HG03378 (cell line): ENCODE data around the gene LOXL3.
"Not testable (repeated sequence)": the region's sequence is repeated elsewhere in the genome, so short reads cannot be mapped to it uniquely, and the experiment has no call there.

Experiments used
- ATAC-seq: cut with Tn5 transposase; IDR thresholded peaks from one replicate; pipeline ENCODE4 v1.9.1; 2021; ENCODE audit warnings: mild to moderate bottlenecking, moderate library complexity; ENCODE audit not compliant: unreplicated experiment

The LOXL3 gene

DNA sequence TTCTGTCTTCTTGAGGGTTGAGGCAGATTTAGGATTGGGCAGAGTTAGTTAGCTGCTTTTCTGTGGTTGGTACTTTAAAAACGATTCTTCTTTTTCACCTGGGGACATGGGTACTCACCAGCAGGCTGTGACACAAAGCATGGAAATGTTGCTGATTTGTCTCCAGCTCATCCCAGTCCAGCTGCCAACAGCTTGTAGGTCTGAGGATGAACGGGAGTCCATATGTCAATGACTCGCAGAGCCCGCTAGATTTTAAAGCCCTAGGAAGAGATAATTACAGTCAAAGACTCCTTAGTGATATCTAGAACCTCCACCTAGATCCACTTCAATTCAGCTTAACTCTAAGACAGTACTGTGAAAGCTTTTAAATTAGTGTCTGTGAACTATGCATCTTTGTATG lies 21.6 kb upstream of the LOXL3 start:
- ATAC-seq = no peak

DNA sequence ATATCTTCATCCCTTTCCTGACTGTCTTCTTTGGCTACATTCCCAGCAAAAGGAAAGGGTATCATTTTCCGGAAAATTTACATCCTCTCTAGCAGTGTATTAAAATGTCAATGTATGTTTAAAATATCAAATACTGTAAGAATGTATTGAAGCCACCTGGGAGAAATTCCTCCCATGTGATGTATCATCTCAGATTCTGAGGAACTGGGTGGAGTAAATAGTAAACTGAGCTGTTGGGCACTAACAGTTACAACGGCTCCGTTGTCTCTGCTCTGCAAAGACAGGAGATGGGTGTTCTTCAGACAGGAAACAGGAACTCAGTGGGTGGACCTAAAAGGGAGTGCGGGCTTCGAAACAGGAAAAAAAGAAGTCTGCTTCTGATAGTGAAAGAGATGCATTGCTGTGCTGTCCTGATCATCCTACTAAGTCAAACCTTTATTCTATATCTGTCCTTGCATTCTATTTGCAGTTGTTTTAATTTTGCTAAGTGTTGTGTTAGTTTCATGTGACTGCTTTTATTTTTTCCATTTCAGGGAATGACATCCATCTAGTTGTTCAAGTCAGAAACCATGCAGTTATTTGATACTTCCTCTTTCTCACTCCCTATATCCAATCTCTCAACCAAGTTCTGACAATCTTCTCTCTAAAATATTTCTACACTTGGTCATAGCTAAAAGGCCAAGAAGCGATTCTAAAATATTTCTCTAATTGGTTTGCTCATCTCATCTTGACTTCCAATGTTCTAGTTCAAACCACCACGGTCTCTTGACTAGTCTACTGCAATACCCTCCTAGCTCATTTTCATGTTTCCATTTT lies 20.2 kb upstream of the LOXL3 start:
- ATAC-seq = peak; percentile 30

DNA sequence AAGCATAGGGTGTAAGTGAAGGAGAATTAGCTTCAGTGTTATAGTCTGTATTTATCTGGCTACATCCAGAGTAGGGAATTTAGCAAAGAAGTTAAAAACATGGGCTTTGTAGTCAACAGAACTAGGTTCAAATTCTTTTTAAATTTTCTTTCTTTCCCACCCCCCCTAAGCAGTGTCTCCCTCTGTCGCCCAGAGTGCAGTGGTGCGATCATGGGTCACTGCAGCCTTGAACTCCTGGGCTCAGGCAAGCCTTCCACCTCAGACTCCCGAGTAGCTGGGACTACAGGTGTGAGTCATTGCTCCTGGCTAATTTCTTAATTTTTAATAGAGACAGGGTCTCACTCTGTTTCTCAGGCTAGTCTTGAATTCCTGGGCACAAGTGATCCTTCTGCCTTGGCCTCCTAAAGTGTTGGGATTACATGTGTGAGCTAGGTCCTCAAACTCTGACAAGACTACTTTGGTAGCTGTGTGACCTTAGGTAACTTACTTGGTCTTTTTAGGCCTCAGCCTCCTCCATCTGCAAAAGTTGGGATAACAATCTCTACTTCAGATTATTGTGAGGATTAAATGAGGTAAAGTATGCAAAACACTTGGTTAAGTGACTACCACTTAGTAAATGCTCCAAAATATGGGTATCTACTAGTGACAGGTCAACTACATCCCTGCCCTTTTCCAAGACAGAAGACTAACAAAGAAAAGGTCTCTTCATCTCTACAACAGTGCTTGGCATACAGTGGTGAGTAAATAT lies 18.6 kb upstream of the LOXL3 start:
- ATAC-seq = no peak

DNA sequence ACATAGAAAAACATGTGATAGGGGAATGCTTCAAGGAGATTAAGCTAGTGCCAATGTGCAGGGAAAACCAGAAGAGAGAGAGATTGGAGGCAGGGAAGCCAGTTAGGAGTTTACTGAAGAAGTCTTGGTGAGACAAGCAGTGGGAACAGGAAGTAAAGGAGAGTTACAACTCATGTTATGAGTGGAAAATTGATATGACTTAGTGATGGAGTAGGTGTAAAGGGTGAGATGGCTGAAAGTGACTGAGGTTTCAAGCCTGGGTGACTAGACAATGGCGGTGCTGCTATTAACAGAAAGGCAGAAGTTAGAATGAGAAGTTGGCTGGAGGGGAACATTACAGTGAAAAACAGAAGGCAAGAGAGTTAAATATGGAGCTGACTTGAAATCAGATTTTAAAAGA lies 17.3 kb upstream of the LOXL3 start:
- peak; percentile 72 for ATAC-seq

DNA sequence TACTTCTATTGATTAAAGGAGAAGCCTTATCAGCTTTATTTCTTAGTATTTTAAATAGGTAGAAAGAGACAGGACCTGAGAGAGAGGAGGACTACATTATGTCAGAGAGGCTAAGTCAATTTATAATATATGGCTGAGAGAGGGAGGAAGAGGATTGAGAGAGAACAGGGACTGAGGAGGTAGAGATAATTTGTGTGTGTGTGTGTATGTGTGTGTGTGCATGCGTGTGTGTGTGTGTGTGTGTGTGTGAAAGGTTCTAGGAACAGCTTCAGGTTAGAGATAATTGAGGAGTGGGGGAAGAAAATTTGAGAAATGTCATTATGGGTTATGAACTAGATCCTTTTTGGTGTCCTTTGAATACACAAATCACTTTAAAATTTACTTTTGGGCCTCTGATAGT lies 15.9 kb upstream of the LOXL3 start:
- no peak for ATAC-seq

DNA sequence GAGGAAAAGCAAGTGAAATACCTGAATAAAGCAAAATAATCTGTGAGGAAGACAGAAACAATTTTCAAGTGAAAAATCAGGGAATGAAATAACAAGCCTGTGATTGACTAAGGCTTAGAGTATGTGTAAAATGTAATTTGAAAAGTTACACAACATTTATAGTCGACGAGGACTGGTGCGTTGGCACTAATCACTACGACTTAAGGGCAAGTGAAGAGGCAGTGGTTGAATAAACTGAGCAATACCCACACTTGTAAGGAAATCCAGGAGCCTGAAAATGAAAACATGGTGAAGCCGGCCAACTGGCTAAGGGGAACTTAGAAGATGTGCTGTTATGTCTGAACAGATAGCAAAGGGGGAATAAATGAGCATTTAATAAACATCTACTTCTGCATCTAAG lies 14.1 kb upstream of the LOXL3 start:
- no peak for ATAC-seq

DNA sequence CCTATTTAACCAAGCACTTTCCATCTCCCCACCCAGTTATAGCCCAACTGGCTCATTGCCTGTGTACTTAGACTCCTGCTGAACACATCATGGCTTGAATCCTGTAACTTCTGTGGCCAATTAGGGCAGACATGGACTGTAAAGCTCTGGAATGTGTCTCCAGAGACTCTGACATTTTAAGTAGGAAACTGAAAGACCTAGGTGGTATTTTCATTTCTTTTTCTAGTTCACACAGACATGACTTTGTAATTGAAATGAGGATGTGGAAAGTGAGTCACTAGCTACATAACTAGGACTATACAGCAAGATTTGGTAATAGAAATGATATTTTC lies 13.0 kb upstream of the LOXL3 start:
- no peak for ATAC-seq

DNA sequence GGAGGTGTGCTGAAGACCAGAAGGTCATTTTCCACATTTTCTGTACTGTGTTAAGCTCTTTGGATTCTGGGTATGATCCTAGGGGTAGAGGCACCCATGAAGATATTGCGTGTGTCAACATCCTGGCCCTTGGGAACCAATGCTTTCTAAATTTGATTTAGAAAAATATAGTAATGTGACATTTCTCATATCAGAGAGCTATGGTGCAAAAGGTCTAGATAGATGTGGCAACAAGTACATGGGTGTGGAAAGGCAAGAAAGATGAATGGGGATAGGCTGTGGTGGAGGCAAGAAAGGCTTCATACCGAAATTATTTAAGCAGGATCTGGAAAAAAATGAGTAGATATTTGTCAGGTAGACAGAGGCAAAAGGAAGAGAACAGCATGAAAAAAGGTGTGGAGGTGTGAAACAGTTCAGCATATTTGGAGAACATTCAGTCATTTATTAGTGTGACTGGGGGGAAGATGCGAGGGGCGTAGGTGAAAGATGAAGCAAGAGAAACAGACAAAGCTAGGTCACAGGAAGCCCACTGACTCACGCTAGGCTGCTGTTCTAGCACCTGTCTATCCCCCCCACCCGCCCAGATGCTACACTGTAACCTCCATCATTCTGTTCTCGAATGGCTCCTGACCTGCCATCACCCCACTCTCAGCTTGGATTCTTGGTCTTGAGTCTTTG lies 12.5 kb upstream of the LOXL3 start:
- no peak for ATAC-seq

DNA sequence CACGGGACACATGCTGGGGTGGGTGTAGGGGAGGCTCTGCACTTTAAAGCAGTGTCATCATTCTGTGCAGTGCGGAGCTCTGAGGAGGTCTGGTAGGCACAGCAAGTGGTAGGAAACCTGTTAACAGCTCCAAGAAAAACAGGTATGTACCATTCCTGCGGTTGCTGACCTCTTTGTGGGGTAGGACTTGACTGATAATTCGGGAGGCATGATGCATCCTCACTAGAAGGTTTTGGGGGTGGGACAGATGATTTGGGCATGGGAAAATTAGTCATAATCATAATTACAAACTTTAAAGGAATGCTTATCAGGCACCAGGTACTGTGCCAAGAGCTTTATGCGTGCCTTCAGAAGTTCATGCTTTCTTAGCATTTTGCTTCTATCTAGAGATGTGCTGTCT lies 10.5 kb upstream of the LOXL3 start:
- ATAC-seq = no peak

DNA sequence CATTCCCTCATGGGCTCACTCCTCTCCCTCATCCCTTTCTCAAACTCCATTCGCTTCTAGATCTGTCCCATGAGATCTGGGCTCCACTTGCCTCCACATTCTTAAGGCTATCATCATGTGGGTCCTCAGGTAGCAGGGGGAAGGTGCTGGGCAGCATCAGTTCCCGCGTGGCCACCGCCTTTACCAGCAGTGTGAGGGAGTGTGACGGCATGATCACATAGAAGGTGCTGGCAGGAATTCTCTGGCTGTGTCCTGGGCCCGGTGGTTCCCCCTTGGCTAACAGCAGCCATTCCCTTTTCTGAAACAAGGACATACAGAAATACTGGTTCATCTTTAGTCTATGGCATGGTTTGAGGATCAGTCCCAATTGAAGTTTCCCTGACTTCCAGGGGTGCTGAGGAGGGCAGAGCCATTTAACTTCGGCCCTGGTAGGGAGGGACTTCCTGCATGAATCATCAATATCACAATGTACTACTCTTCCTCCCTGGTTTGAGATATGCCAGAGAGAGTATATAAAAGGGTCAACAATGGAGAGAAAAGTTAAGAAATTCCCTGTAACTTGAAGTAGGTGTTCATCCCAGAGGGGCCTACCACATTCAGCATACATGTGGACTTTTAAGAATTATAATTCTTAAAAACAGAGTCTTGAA lies 8.5 kb upstream of the LOXL3 start:
- no peak for ATAC-seq

DNA sequence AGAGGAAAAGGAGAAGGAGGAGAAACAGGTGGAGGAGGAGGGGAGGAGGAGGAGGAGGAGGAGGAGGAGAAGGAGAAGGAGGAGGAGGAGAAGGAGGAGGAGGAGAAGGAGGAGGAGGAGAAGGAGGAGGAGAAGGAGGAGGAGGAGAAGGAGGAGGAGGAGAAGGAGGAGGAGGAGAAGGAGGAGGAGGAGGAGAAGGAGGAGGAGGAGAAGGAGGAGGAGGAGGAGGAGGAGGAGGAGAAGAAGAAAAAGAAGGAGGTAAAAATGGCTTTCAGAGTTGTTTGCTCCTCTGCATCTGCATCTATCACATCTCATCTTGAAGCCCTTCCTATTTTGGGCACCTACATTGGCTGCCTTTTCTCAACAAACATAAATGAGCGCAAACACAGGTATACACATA lies 7.3 kb upstream of the LOXL3 start:
- ATAC-seq = not testable (repeated sequence)

DNA sequence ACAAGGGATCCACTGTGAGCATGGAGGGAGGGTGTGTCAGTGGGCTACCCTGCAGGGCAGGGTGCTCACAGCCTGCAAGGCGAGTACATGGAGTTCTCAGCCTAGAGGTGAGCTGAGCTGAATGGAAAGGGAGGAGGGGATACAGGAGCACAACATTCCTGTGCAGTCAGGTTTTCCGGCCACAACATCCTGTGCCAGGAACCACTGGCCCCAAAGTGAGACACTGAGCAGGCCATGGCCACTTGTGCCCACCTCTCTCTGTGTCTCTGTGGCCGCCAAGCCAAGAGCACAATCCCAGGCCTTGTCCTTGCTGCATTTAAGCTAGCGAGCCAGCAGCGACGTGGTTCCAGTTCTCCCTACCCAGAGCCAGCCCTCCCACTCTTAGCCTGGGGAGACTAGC lies 6.8 kb upstream of the LOXL3 start:
- no peak for ATAC-seq

DNA sequence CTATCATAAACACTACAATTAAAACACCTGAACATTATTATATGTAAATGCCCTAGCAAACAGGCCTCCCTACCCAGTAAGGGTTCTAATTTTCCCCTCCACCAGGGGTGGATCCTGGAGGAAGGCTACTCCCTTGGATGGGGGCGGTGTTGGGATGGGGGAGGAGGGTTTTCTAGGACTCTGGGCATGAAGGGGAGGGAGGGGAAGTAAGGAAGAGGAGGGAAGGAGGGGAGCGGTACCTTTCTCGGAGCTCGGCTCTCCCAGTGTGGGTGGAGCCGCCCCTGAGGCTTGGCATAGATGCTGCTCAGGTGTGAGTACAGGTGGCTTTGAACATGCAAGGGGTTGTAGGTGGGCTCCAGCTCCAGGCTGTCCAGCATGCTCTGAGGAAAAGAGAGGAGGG lies 6.2 kb upstream of the LOXL3 start:
- no peak for ATAC-seq

DNA sequence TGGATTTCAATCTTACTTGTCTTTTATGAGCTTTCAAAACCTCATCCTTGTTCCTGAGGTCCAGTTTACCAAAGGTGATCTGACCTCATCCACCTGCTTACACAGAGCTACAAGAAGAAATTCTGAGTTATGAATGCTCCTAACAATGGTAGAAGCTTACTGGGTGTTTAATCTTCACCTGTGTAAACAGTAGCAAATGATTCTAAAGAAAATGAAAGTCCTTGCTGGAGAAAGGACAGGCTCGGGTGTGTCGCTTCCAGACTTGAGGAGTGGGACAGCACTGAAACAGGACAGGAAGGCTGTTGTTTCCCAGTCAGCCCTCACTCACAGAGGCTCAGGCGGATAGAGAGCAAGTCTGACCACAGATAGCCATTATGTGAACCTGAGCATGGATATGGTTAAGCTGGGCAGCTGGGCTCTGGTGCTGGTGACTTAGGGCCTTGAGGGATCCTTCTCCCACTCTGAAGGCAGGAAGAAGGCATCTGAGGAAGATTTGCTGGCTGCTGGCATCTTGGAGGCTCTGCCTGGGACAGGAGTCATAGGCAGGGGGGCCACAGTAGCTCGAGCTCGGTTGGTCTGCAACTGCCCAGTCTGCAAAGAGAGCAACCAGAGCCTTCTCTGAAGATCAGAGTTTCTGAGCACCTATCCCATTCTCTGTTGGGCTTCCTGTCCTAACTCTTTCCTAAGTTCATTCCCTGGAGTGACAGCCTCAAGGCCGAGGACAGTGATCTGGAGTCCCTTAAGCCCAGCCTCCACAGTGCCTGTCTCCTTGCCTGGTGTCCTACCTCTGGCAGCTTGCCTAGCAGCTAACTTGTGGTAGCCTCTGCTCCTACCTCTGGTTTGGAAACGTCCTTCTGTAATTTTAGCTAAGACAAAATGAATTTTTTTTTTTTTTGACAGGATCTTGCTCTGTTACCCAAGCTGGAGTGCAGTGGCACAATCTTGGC lies 4.8 kb upstream of the LOXL3 start:
- ATAC-seq = no peak

DNA sequence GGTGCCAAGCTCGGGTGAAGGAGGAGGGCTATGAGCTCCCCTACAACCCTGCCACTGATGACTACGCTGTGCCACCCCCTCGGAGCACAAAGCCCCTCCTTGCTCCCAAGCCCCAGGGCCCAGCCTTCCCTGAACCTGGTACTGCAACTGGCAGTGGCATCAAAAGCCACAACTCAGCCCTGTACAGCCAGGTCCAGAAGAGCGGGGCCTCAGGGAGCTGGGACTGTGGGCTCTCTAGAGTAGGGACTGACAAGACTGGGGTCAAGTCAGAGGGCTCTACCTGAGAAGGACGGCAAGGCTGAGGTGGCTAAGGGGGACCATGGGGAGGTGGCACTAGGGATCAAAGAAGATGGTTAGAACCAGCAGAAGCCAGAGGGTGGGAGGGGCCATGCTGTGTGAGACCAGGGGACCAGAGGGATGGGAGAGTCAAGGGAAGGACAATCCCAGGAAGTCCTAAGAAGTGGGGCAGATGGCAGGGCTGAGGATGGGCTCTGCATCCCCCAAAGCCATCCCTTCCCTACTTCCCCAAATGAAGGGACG lies 3.2 kb upstream of the LOXL3 start:
- no peak for ATAC-seq

DNA sequence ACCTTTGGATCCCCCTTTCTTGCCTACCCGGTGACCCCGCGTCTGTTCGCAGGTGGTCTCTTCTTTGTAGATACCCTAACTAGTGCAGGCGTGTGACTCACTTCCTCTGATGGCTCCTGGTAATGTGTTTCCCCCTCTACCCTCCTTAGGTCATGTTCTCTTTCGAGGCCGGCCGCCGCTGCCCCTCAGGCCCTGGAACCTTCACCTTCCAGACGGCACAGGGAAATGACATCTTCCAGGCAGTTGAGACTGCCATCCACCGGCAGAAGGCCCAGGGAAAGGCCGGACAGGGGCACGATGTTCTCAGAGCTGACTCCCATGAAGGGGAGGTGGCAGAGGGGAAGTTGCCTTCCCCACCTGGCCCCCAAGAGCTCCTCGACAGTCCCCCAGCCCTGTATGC lies 2.4 kb upstream of the LOXL3 start:
- ATAC-seq = no peak

DNA sequence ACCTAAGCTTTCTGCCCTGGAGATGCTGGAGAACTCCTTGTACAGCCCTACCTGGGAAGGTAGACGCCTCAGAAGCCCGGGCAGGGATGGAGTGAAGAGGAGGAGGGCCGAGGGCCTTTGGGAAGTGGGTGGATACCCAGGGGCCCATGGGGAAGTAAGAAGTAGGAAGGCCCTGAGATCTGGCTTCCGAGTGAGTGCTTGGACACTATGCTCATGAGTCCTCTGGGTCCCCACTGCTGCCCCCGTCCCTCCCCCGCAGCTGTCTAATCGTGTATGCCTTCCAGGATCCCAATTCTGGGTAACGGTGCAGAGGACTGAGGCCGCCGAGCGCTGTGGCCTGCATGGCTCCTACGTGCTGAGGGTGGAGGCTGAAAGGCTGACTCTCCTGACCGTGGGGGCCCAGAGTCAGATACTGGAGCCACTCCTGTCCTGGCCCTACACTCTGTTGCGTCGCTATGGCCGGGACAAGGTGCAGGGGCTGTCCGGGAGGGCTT lies 1.9 kb upstream of the LOXL3 start:
- ATAC-seq = no peak

DNA sequence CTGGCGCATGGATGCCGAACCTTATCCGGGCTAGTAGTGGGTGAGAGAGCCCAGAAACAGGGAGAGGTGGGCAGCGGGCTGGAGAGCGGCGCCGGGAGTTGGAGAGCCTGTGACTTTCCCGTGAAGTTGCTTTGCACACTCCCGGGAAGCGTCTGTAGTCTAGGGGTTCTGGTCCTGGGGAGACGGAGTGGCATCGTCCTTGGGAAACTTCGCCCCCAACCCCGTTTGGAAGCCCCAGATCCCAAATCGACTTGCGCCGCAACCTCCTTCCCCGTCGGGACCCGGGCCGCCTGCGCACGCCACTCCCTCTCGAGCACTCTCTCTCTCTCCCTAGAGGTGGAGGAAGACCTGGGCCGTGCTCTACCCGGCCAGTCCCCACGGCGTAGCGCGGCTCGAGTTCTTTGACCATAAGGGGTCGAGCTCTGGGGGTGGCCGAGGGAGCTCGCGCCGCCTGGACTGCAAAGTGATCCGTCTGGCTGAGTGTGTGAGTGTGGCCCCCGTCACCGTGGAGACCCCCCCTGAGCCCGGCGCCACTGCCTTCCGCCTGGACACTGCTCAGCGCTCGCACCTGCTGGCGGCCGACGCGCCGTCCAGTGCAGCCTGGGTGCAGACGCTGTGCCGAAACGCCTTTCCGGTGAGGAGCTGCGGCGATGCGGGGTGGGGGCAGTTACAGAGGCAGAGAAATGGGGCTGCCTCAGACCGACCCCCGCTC lies 1.2 kb upstream of the LOXL3 start:
- no peak for ATAC-seq
